Sigmoid colon (tissue), 7 donors: Measurements from ENCODE around the gene UCKL1. TPM values are rescaled to one million over a fixed set of nuclear protein-coding genes. Genes with fewer than 3 reads are reported as not detected.

Source experiments
- DNase-seq: peaks from one replicate; pipeline ENCODE4 v3.0.0-alpha.2; 2019
- H3K27ac ChIP-seq, 4 donors: fragments of 200-600 bp; sonication (generic); one replicate each; pipeline ENCODE4 v1.5.1; 2016 to 2019; ENCODE audit warnings: mild to moderate bottlenecking in 1 of 4
- H3K27me3 ChIP-seq, 3 donors: fragments of 200-600 bp; sonication (generic); one replicate each; pipeline ENCODE4 v1.5.1; 2019; ENCODE audit warnings: mild to moderate bottlenecking in 1 of 3
- H3K36me3 ChIP-seq, 4 donors: fragments of 200-600 bp; sonication (generic); one replicate each; pipeline ENCODE4 v1.5.1; 2016 to 2019
- H3K4me1 ChIP-seq, 4 donors: fragments of 200-600 bp; sonication (generic); one replicate each; pipeline ENCODE4 v1.5.1; 2017 to 2019
- H3K4me3 ChIP-seq, 4 donors: fragments of 200-600 bp; sonication (generic); one replicate each; pipeline ENCODE4 v1.5.1; 2017 to 2019; ENCODE audit warnings: mild to moderate bottlenecking in 2 of 4, moderate library complexity in 1 of 4
- H3K9me3 ChIP-seq, 4 donors: fragments of 200-600 bp in 3 of 4; sonication (generic) in 3 of 4; one replicate each; pipeline versions ENCODE4 v1.5.1 to v1.6.1; 2013 to 2019
- CTCF ChIP-seq, 4 experiments: fragments of 450-650 bp in 3 of 4; fragments of 200-600 bp in 1 of 4; IDR thresholded peaks; one replicate each; pipeline ENCODE4 v1.5.1; 2016 to 2019; ENCODE audit warnings: antibody characterized with exemption in 4 of 4, mild to moderate bottlenecking in 3 of 4, moderate library complexity in 2 of 4
- EP300 ChIP-seq, 4 donors: sonication (generic); formaldehyde crosslinking; IDR thresholded peaks; one replicate each; pipeline ENCODE4 v1.6.1; 2017; ENCODE audit warnings: antibody characterized with exemption in 4 of 4
- POLR2A ChIP-seq, 2 donors: fragments of 450-650 bp; IDR thresholded peaks; one replicate each; pipeline ENCODE4 v1.6.1; 2016; ENCODE audit warnings: antibody characterized with exemption in 2 of 2, mild to moderate bottlenecking in 2 of 2, moderate library complexity in 2 of 2
- POLR2AphosphoS5 ChIP-seq, 4 donors: sonication (generic); formaldehyde crosslinking; IDR thresholded peaks; one replicate each; pipeline ENCODE4 v1.6.1; 2017; ENCODE audit warnings: antibody characterized with exemption in 4 of 4
- WGBS, 2 donors: extraction: QIAGEN DNeasy Blood & Tissue Kit; methylation state at CpG; one replicate each; pipeline ENCODE4 v1.1.7; 2013; 5-methylcytosine and 5-hydroxymethylcytosine counted together
- intact Hi-C: fragments of 100-400 bp; cut with DNase I; formaldehyde crosslinking; loops from one replicate; pipeline ENCODE4 v1.15.1; 2023
- polyA plus RNA-seq, 3 donors: library from polyadenylated mRNA; stranded (reverse); fragments of 200-250 nt; gene quantifications; one replicate each; pipeline ENCODE4 v1.2.3, GENCODE V29; 2013
- total RNA-seq, 4 donors: library from RNA; depleted of rRNA; stranded (reverse); fragments of >200 nt; gene quantifications; one replicate each; pipeline ENCODE4 v1.1.0, GENCODE V29; 2016
- donor health status: healthy with polysubstance abuse.
- donor health status: Bipolar disorder and iron deficiency.
- donor health status: healthy.

The UCKL1 gene
- total and polyA plus RNA-seq, 7 donors: 21.1 to 45.6 (median 26.1) TPM

GRCh38 chr20:63934271-63935068, 21.7 kb downstream of the UCKL1 start:
- intact Hi-C loops: no loop called here
- Histone ChIP-seq H3K9me3 (no peaks in the 10 kb centered on the region), H3K27me3 (no peaks in the 10 kb centered on the region), H3K36me3 (peaks cover 19 to 85% (median 37%) of the 10 kb centered on the region in 4 donors), H3K4me1 (peaks cover 0 to 5% (median 0%) of the 10 kb centered on the region in 4 donors), H3K27ac (no peak overlapping the region), H3K4me3 (no peak overlapping the region)
- TF ChIP-seq EP300 (IDR thresholded peaks at IDR 0.05) (no peak), POLR2AphosphoS5 (IDR thresholded peaks at IDR 0.05) (no peak), CTCF (IDR thresholded peaks at IDR 0.05) (no peak), POLR2A (IDR thresholded peaks at IDR 0.05) (no peak)
- WGBS, 2 donors: 88 to 90% methylated on average over 37 of the region's 37 CpGs
- DNase-seq: no peak

- peaks cover 26 to 85% (median 45%) of the 10 kb centered on the region in 4 donors for H3K36me3 ChIP-seq
- intact Hi-C loops: no loop called here
- WGBS, 2 donors: 91 to 93% methylated on average over 5 of the region's 5 CpGs
Observed at GRCh38 chr20:63933646-63934045, 22.6 kb downstream of the UCKL1 start.

GRCh38 chr20:63932606-63933160, 23.5 kb downstream of the UCKL1 start:
- H3K36me3 ChIP-seq: peaks cover 29 to 88% (median 53%) of the 10 kb centered on the region in 4 donors
- H3K4me1 ChIP-seq: no peaks in the 10 kb centered on the region
- H3K27me3 ChIP-seq: no peaks in the 10 kb centered on the region
- no peaks in the 10 kb centered on the region for H3K9me3 ChIP-seq
- DNase-seq: no peak
- intact Hi-C loops: no loop called here
- TF ChIP-seq EP300 (IDR thresholded peaks at IDR 0.05): no peak
- no peak for TF ChIP-seq CTCF (IDR thresholded peaks at IDR 0.05)
- no peak for TF ChIP-seq POLR2A (IDR thresholded peaks at IDR 0.05)
- no peak for TF ChIP-seq POLR2AphosphoS5 (IDR thresholded peaks at IDR 0.05)
- H3K4me3 ChIP-seq: no peak overlapping the region
- WGBS, 2 donors: 93 to 94% methylated on average over 17 of the region's 17 CpGs
- no peak overlapping the region for H3K27ac ChIP-seq

More at GRCh38 chr20:63933646-63934045, 22.6 kb downstream of the UCKL1 start:
- Histone ChIP-seq H3K4me3 (no peak overlapping the region), H3K9me3 (no peaks in the 10 kb centered on the region), H3K4me1 (peaks cover 0 to 4% (median 0%) of the 10 kb centered on the region in 4 donors), H3K27ac (no peak overlapping the region), H3K27me3 (no peaks in the 10 kb centered on the region)
- no peak for DNase-seq
- TF ChIP-seq POLR2A (IDR thresholded peaks at IDR 0.05) (no peak), POLR2AphosphoS5 (IDR thresholded peaks at IDR 0.05) (no peak), EP300 (IDR thresholded peaks at IDR 0.05) (no peak), CTCF (IDR thresholded peaks at IDR 0.05) (no peak)

- Histone ChIP-seq H3K9me3 (no peaks in the 10 kb centered on the region), H3K36me3 (peaks cover 29 to 89% (median 54%) of the 10 kb centered on the region in 4 donors), H3K4me1 (no peaks in the 10 kb centered on the region), H3K27me3 (no peaks in the 10 kb centered on the region), H3K27ac (no peak overlapping the region), H3K4me3 (no peak overlapping the region)
- TF ChIP-seq POLR2A (IDR thresholded peaks at IDR 0.05) (no peak), EP300 (IDR thresholded peaks at IDR 0.05) (no peak), CTCF (IDR thresholded peaks at IDR 0.05) (no peak), POLR2AphosphoS5 (IDR thresholded peaks at IDR 0.05) (no peak)
- no peak for DNase-seq
- WGBS, 2 donors: 94 to 95% methylated on average over 19 of the region's 19 CpGs
- intact Hi-C loops: no loop called here
Observed at GRCh38 chr20:63931735-63932134, 24.5 kb downstream of the UCKL1 start.
